ENCODE data around the gene GAS2L1.

GRCh38 chr22:29351891-29352290 is 45.4 kb downstream of the GAS2L1 start:
- TF ChIP-seq CTCF (IDR thresholded peaks at IDR 0.05 in 8 of 11, conservative IDR thresholded peaks at IDR 0.05 in 3 of 11) (no peak), POLR2AphosphoS5 (IDR thresholded peaks at IDR 0.05) (peak in 1 of 3 donors; percentile 49)
